Keratinocyte (primary cell): ENCODE data around the gene UTP3. TPM values are rescaled to one million over a fixed set of nuclear protein-coding genes. Genes with fewer than 3 reads are reported as not detected.

Source experiments
- DNase-seq: peaks from one replicate; pipeline ENCODE4 v3.0.0-alpha.2; 2011; ENCODE audit warnings: low read depth, missing footprints, low spot score
- FAIRE-seq: peaks from 2 replicates; lab custom pipeline; 2011; peaks lifted over from hg19 to GRCh38; lab: Jason Lieb, UNC
- H2AFZ ChIP-seq: 2 replicates; pipeline ENCODE4 v1.6.0; 2012; ENCODE audit warnings: low read length, control low read depth, inconsistent platforms; ENCODE audit not compliant: control insufficient read depth
- H3K27ac ChIP-seq: 2 replicates; pipeline ENCODE4 v1.5.1; 2011; ENCODE audit warnings: low read length; ENCODE audit not compliant: control insufficient read depth, insufficient read depth
- H3K27me3 ChIP-seq: 3 replicates; pipeline ENCODE4 v1.6.0; 2011; ENCODE audit warnings: low read length; ENCODE audit not compliant: control insufficient read depth, insufficient read depth; ENCODE audit errors: extremely low read depth
- H3K36me3 ChIP-seq, 2 experiments: 2 replicates in 1 of 2; 3 replicates in 1 of 2; pipeline ENCODE4 v1.5.1; 2011; ENCODE audit warnings: low read length in 2 of 2, mild to moderate bottlenecking in 1 of 2; ENCODE audit not compliant: control insufficient read depth in 2 of 2, insufficient read depth in 2 of 2; ENCODE audit errors: extremely low read depth in 1 of 2
- H3K4me1 ChIP-seq: 3 replicates; pipeline ENCODE4 v1.5.1; 2011; ENCODE audit warnings: low read length; ENCODE audit not compliant: control insufficient read depth, insufficient read depth; ENCODE audit errors: extremely low read depth
- H3K4me2 ChIP-seq: 3 replicates; pipeline ENCODE4 v1.6.0; 2011; ENCODE audit warnings: low read depth, low read length; ENCODE audit not compliant: control insufficient read depth, insufficient read depth; ENCODE audit errors: extremely low read depth
- H3K4me3 ChIP-seq, 3 experiments: fragments of 200-600 bp in 1 of 3; sonication (generic) in 1 of 3; 2 replicates in 2 of 3; 3 replicates in 1 of 3; pipeline ENCODE4 v1.5.1; 2011 to 2016; ENCODE audit warnings: low read length in 3 of 3, mild to moderate bottlenecking in 3 of 3, control low read depth in 2 of 3, inconsistent platforms in 1 of 3, low read depth in 1 of 3, mixed read lengths in 1 of 3, mixed run types in 1 of 3, moderate library complexity in 1 of 3; ENCODE audit not compliant: control insufficient read depth in 2 of 3, insufficient read depth in 2 of 3; ENCODE audit errors: extremely low read depth in 1 of 3
- H3K79me2 ChIP-seq: 2 replicates; pipeline ENCODE4 v1.6.0; 2012; ENCODE audit warnings: low read length; ENCODE audit not compliant: control insufficient read depth, insufficient read depth
- H3K9ac ChIP-seq: 3 replicates; pipeline ENCODE4 v1.6.0; 2011; ENCODE audit warnings: low read length; ENCODE audit not compliant: control insufficient read depth, insufficient read depth; ENCODE audit errors: extremely low read depth
- H3K9me1 ChIP-seq: 3 replicates; pipeline ENCODE4 v1.6.0; 2011; ENCODE audit warnings: low read length; ENCODE audit not compliant: control insufficient read depth, insufficient read depth; ENCODE audit errors: extremely low read depth
- H3K9me3 ChIP-seq: 2 replicates; pipeline ENCODE4 v1.5.1; 2012; ENCODE audit warnings: low read depth, low read length; ENCODE audit not compliant: control insufficient read depth
- H4K20me1 ChIP-seq: 3 replicates; pipeline ENCODE4 v1.6.0; 2011; ENCODE audit warnings: low read length; ENCODE audit not compliant: control insufficient read depth, insufficient read depth; ENCODE audit errors: extremely low read depth
- CTCF ChIP-seq, 3 experiments: IDR thresholded peaks in 1 of 3; conservative IDR thresholded peaks in 1 of 3; optimal IDR thresholded peaks in 1 of 3; 2 replicates in 2 of 3; 3 replicates in 1 of 3; pipeline versions ENCODE3 to v1.5.1; 2011; ENCODE audit warnings: low read length in 3 of 3, mild to moderate bottlenecking in 3 of 3, moderate library complexity in 2 of 3, control low read depth in 1 of 3, inconsistent platforms in 1 of 3; ENCODE audit not compliant: insufficient read depth in 2 of 3; ENCODE audit errors: extremely low read depth in 1 of 3
- EZH2 ChIP-seq: IDR thresholded peaks from one replicate; pipeline ENCODE4 v1.6.1; 2012; ENCODE audit warnings: inconsistent platforms, mild to moderate bottlenecking, low read length, moderate library complexity
- dilution Hi-C: fragments of 300-500 bp; cut with MboI; formaldehyde crosslinking; loops from one replicate; pipeline ENCODE4 v1.7.0; 2020; ENCODE audit warnings: low sequenced_read_pairs; ENCODE audit not compliant: extremely low pct_ligation_motif_present
- polyA plus RNA-seq, 5 experiments: library from polyadenylated mRNA; depleted of rRNA in 3 of 5; stranded (reverse) in 3 of 5; stranded (forward) in 1 of 5; unstranded in 1 of 5; fragments of >200 nt; gene quantifications; 1 replicate in 1 of 5; 2 replicates in 3 of 5; 3 replicates in 1 of 5; pipeline versions ENCODE4 v1.2.1 to v1.2.3, GENCODE V29; 2011 to 2012; ENCODE audit warnings: missing spikeins in 2 of 5, low read depth in 1 of 5, low replicate concordance in 1 of 5

The UTP3 gene
- polyA plus RNA-seq, 1 donor (not counting 4 experiments of a cell fraction or from before 2014, with no cell fraction given) = 27.7 TPM

- H3K79me2 ChIP-seq = peaks cover 31% of the 10 kb centered on the region
- peak overlapping the region; percentile 51 to 80 (median 75) for H3K4me3 ChIP-seq
- H3K9me3 ChIP-seq = no peaks in the 10 kb centered on the region
- dilution Hi-C loops = no loop called here
- no peaks in the 10 kb centered on the region for H3K36me3 ChIP-seq
- peak overlapping the region; percentile 83 for H3K9ac ChIP-seq
- peak overlapping the region; percentile 22 for H2AFZ ChIP-seq
- peak overlapping the region; percentile 79 for H3K4me2 ChIP-seq
- TF ChIP-seq CTCF (optimal IDR thresholded peaks at IDR 0.05 in 1 of 3, IDR thresholded peaks at IDR 0.05 in 1 of 3, conservative IDR thresholded peaks at IDR 0.05 in 1 of 3; ENCODE audit: extremely low read depth in 1 of 3, insufficient read depth in 2 of 3, low read length in 3 of 3) (no peak), EZH2 (no peak)
- FAIRE-seq (no peak), DNase-seq (no peak)
- H3K27me3 ChIP-seq = no peaks in the 10 kb centered on the region
- no peaks in the 10 kb centered on the region for H3K9me1 ChIP-seq
- peaks cover 13% of the 10 kb centered on the region for H3K4me1 ChIP-seq
- peak overlapping the region; percentile 65 for H3K27ac ChIP-seq
- no peaks in the 10 kb centered on the region for H4K20me1 ChIP-seq
Measured at GRCh38 chr4:70704931-70705182, 16.5 kb downstream of the UTP3 start.

DNA sequence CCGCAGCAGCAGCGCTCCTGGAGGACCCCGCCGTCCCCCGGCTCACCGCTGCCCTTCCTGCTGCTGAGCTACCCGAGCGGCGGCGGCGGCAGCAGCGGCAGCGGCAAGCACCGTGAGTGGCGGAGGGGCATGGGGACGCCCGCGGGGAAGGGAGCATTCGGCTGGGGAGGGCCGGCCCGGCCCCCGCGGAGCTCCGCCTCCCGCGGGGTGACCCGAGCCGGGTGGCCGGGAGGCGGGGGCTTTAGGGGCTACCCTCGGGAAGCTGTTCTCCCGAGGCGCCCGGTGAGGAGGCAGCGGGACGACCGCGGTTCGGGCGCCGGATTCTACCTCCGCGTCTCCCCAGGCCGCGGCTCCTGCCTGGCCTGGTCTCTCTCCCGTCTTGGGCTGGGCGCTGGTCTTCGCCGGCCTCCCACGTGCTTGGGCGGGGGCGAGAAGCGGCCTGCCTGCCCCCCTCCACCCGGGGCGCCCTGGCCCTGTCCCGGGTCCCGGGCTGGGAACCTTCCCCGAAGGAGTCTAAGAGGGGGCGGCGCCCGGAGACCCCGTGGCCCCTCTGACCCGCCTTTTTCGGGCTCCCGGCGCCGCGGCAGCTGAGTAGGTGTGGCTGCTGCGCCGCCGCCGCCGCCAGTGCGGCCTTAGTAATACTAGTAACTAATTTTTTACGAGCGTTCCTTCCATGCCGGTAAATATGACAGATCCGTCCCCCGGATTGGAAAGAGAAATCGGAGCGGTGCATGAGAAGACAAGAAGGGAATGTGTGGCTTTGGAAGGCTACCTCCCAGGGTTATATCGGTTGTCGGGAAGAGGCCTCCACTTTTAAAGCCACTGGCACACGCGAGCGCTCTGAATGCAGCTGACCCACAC, 17.1 kb downstream of the UTP3 start:
- no peak for DNase-seq

More for the DNA sequence above, 17.1 kb downstream of the UTP3 start:
- H3K36me3 ChIP-seq = no peaks in the 10 kb centered on the region
- dilution Hi-C loops = no loop called here
- H3K79me2 ChIP-seq = peaks cover 31% of the 10 kb centered on the region
- no peaks in the 10 kb centered on the region for H4K20me1 ChIP-seq
- H2AFZ ChIP-seq = peak overlapping the region; percentile 73
- peak overlapping the region; percentile 51 to 80 (median 75) for H3K4me3 ChIP-seq
- H3K27ac ChIP-seq = peak overlapping the region; percentile 65
- peak overlapping the region; percentile 83 for H3K9ac ChIP-seq
- FAIRE-seq = no peak
- peak overlapping the region; percentile 79 for H3K4me2 ChIP-seq
- H3K9me3 ChIP-seq = no peaks in the 10 kb centered on the region
- H3K9me1 ChIP-seq = no peaks in the 10 kb centered on the region
- peaks cover 13% of the 10 kb centered on the region for H3K4me1 ChIP-seq
- H3K27me3 ChIP-seq = no peaks in the 10 kb centered on the region
- TF ChIP-seq CTCF (optimal IDR thresholded peaks at IDR 0.05 in 1 of 3, IDR thresholded peaks at IDR 0.05 in 1 of 3, conservative IDR thresholded peaks at IDR 0.05 in 1 of 3; ENCODE audit: extremely low read depth in 1 of 3, insufficient read depth in 2 of 3, low read length in 3 of 3) = no peak
- no peak for TF ChIP-seq EZH2
